Dermis blood vessel endothelial cell (primary cell): ENCODE measurements around the gene PRKRA. TPM values are rescaled to one million over a fixed set of nuclear protein-coding genes. Genes with fewer than 3 reads are reported as not detected.
"Not testable (repeated sequence)": the region's sequence is repeated elsewhere in the genome, so short reads cannot be mapped to it uniquely, and the experiment has no call there.

Experiments
- DNase-seq: peaks from one replicate; pipeline ENCODE4 v3.0.0; 2010
- total RNA-seq: library from RNA; depleted of rRNA; stranded (reverse); fragments of >200 nt; gene quantifications from 2 replicates; pipeline ENCODE4 v1.2.3, GENCODE V29; 2014

PRKRA gene
- total RNA-seq: 36.8 and 49.9 TPM in 2 replicates

GRCh38 chr2:178450774-178451525 is at the start of gene PRKRA, which contains the start of gene PJVK:
Gene PRKRA (minus strand): TSS chr2:178451175. CDS start chr2:178451030, 145 bp downstream.
Gene PJVK (plus strand): TSS chr2:178451378. CDS start chr2:178453410, 2,032 bp downstream.
- DNase-seq: peak; percentile 99

GRCh38 chr2:178499640-178500039 is 48.7 kb upstream of the PRKRA start:
- DNase-seq: no peak

GRCh38 chr2:178498137-178498536 is 47.2 kb upstream of the PRKRA start:
- no peak for DNase-seq

- DNase-seq: no peak
These were observed 45.1 kb upstream of the PRKRA start for GRCh38 chr2:178496049-178496448.

GRCh38 chr2:178491612-178492011 is 40.6 kb upstream of the PRKRA start:
- DNase-seq: no peak

GRCh38 chr2:178485356-178485755 is 34.4 kb upstream of the PRKRA start:
- DNase-seq: no peak

- DNase-seq: peak; percentile 62
These were observed 33.5 kb upstream of the PRKRA start for GRCh38 chr2:178484245-178485041.

- no peak for DNase-seq
These were observed 31.5 kb upstream of the PRKRA start for GRCh38 chr2:178482437-178482836.

GRCh38 chr2:178480227-178481181 is 29.5 kb upstream of the PRKRA start, which contains the start of gene PLEKHA3:
Gene PLEKHA3 (plus strand): TSS chr2:178480457. CDS start chr2:178480870, 413 bp downstream.
- peak; percentile 97 for DNase-seq

- DNase-seq: no peak
These were observed 28.8 kb upstream of the PRKRA start for GRCh38 chr2:178479758-178480226.

- no peak for DNase-seq
These were observed 28.3 kb upstream of the PRKRA start for GRCh38 chr2:178479275-178479616.

- peak; percentile 86 for DNase-seq
These were observed 27.7 kb upstream of the PRKRA start, which contains the start of gene FKBP7 for GRCh38 chr2:178478439-178479274. Gene FKBP7 (minus strand): TSS chr2:178478600. CDS start chr2:178478499, 101 bp downstream.

- DNase-seq: peak; percentile 30
These were observed 27.1 kb upstream of the PRKRA start for GRCh38 chr2:178478130-178478438.

- DNase-seq: no peak
These were observed 26.6 kb upstream of the PRKRA start for GRCh38 chr2:178477443-178478129.

- no peak for DNase-seq
These were observed 25.5 kb upstream of the PRKRA start for GRCh38 chr2:178476477-178476876.

GRCh38 chr2:178474560-178474959 is 23.6 kb upstream of the PRKRA start:
- no peak for DNase-seq

GRCh38 chr2:178473931-178474330 is 23.0 kb upstream of the PRKRA start:
- no peak for DNase-seq

- DNase-seq: no peak
These were observed 22.4 kb upstream of the PRKRA start for GRCh38 chr2:178473373-178473772.

- not testable (repeated sequence) for DNase-seq
These were observed 20.3 kb upstream of the PRKRA start for GRCh38 chr2:178471313-178471712.

GRCh38 chr2:178469219-178469849 is 18.4 kb upstream of the PRKRA start:
- DNase-seq: no peak
